Right lung (tissue), 5 donors: Measurements from ENCODE around the gene CD63. TPM values are rescaled to one million over a fixed set of nuclear protein-coding genes. Genes with fewer than 3 reads are reported as not detected.

Experiments
- DNase-seq, 2 donors: peaks; one replicate each; pipeline ENCODE4 v3.0.0-alpha.2; 2013
- polyA plus RNA-seq, 5 donors: library from polyadenylated mRNA; unstranded; fragments of 120-200 nt; gene quantifications; one replicate each; pipeline versions ENCODE4 v1.2.1 to v1.2.3, GENCODE V29; 2013; ENCODE audit warnings: inconsistent platforms in 1 of 5, low replicate concordance in 1 of 5; ENCODE audit not compliant: insufficient read length in 5 of 5, insufficient read depth in 1 of 5

Gene CD63
- polyA plus RNA-seq, 5 donors, result 547 to 835 (median 722) TPM

- DNase-seq, result no peak
Measured at GRCh38 chr12:55707841-55708694, 20.7 kb downstream of the CD63 start, which contains the start of gene ITGA7. ITGA7 (minus strand) TSS chr12:55707904; CDS start chr12:55707682, 222 bp downstream.

DNA sequence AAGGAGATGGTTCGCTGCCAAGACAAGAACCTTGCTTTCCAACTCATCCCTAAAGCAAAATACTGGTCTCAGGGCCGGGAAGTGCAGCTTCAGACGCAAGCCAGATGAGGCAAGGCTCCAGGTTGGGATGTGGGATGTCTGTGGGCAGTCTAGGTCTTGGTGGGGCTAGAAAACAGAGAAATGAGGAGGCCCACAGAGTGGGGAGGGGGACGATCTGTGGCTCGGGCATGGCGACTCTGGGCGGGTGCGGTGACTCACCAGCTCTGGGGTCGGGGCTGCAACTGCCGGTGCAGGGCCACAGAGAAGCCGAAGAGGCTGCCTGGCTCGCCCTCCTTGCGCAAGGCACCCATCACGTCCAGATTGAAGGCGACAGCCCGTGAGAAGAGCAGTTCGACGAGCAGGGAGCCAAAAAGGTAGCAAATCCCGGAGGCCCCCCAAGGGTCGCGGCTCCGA lies 21.6 kb downstream of the CD63 start:
- DNase-seq, result no peak

DNA sequence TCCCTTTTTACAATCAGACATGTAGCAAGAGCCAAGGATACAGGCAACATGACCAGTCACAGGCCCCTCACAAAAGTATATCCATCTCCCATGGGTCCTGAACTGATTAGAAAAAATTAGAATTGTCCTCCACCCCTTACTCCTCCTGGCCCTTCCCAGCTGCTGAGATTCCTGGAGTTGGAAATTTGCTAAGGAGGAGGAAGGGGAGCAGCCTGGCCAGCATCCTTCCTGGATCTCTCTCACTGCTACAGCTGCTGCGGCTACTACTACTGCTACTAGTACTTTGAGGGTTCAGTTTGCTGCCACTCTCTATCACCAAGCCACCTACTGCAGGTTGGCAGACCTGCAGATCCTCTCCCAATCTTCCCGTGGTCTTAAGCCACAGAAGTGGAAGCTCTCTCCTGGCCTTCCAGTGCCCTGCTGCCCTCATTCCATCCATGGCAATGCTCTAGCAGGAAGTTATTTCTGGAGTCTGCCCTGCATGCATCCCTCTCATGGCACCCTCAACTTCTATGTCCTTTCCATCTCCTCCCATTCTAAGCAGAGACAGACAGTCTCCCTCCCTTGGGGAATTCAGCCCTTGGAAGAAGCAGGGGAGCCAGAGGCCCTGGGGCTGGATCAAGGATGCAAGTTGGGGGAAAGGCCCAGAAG lies 22.1 kb downstream of the CD63 start:
- no peak for DNase-seq

DNA sequence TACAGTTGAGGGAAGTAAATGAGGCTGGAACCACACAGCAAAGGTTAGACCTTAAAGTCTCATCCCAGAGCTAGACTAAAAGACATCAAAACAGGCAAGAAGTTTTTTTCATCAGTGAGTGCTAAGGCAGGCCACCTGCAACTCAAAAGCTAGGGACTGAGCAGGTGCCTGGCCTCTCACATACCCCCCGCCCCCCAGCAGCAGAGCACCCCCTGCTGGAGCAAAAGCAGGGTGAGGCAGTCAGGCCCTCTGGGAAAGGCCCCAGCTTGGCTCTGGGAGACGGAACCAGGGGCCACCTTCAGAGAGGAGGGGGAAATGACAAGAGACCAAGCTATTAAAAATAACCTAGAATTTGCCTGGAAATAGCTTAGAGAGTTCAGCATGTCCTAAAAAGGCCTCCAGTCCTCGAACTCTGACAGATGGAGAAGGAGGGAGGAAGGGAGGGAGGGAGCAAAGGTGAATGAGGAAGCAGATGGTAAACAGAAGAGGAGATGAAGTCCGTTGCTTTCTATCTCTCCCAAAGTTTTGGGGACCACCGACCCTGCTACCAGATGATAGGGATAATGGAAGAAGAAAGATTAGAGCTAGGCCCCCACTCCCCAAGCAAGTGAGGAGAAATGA lies 22.9 kb downstream of the CD63 start:
- no peak for DNase-seq

GRCh38 chr12:55704824-55705718 lies 23.7 kb downstream of the CD63 start:
- no peak for DNase-seq

- no peak for DNase-seq
Measured at GRCh38 chr12:55703901-55704761, 24.7 kb downstream of the CD63 start.

- no peak for DNase-seq
Measured at GRCh38 chr12:55703288-55703687, 25.5 kb downstream of the CD63 start.

DNA sequence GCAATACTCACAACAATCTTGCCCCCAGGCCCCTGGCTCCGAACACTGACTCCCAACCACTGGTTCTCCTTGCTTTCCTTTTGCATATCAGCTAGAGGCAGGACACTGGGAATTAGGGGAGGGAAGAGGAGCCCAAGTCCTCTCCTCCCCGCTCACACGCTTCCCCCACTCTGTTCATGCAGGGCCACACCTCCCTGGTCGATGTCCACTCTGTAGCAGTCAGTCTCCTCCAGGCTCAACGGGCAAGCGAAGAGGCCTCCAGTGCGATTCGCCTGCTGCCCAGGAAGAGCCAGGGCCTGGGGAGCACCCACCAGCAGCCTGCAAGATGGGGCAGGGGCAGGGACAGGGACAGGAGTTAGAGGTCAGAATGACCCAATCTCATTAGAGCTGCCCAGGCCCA lies 25.9 kb downstream of the CD63 start:
- no peak for DNase-seq

DNA sequence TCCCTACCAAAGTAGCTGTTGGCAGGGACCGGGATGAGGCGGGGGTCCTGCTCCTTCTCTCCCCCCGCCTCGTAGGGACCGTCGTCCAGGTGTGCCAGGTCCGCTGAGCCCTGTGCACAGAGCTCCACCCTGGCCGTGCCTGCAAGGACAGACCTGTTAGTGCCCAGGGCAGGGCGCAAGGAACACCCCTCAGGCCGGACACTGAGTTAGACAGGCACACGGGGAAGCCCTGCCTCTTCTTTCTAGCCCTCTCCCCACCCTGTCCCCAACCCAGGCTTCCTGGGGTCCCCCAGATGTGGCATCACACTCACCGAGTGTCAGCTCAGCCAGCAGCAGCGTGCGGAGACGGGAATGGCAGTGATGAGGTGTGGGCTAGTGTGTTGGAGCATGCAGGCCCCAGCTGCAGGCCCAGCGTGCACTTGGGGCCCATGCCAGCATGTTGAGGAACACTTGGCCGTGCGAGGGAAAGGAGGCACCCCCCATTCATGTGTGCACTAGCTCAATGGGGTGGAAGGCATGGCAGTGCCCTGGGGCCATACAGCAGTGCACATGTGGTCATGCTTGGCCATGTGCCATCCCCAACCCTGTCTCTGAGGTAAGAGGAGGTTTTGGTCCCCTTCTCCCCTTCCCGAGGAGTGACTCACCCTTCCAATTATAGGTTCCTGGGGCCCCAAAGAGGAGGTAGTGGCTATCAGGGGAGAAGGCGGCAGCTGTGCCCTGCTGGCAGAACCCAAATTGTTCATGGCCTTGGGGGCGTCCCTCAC lies 28.4 kb downstream of the CD63 start:
- no peak for DNase-seq

- no peak for DNase-seq
Measured at GRCh38 chr12:55699471-55700055, 29.2 kb downstream of the CD63 start.

GRCh38 chr12:55698965-55699364 lies 29.8 kb downstream of the CD63 start:
- no peak for DNase-seq

- no peak for DNase-seq
Measured at GRCh38 chr12:55698241-55698955, 30.4 kb downstream of the CD63 start.

DNA sequence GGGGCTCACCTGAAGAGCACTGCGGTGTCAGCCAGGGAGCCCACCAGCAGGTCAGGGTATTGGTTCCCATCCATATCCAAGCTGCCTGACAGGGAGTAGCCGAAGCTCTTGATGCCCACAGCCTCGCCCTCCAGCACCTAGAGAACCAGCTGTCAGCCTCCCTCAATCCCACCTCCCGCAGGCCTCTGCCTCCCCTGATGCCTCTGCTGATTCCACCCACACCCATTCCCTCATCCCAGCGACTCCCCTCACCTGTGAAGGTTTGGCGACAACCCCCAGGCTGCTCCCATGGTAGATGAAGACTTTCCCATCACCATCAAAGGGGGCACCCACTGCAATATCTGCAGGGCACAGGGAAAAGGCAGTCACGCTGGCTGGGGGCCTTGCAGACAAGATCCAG lies 31.1 kb downstream of the CD63 start:
- no peak for DNase-seq

DNA sequence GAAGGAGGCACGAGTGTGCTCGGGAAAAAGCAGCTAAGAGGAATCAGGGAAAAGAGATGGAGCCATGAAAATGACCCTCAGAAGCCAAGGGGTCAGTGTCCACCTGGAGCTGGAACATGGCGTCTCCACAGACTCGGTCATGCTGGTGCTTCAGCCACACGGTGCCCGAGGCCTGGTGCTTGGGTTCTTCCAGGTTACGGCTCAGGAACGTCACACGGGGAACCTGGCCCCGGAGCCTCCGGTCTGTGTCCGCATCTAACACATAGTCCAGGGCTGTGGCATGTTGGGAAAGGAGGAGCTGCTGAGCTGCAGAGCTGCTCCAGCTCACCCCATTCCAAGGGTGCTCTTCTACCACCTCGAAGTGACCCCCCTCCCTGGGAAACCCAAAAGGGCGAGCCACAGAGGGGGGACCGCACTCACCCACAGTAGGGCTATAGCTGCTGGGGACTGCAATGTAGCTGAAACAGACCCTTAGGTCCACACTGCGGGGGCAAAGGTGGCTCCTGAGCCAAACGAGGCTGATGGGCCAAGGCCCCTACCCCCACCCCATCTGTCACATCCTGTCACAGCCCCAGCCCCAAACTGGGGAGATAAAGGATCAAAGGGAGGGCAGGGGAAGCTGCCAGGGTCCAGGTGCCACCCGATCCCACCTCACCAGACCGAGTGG lies 31.9 kb downstream of the CD63 start:
- DNase-seq, result no peak

DNA sequence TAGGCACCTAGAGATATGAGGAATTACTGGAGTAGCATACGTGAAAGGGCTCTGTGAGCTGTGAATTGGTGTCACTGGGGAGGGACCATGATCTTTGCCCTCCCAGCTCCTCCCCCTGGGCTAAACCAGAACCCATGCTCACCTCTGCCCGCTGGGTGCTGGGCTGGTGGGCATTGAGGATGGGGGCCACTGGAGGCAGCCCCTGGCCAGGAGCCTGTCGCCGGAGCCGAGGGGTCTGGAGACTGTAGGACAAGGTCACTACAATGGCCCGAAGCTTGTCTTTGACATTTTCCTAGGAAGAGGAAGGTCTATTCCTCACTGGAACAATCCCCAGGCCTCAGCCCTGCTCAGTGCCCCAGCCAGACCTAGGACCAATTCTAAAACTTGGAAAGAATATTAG lies 32.7 kb downstream of the CD63 start:
- no peak for DNase-seq

GRCh38 chr12:55695349-55695748 lies 33.5 kb downstream of the CD63 start:
- no peak for DNase-seq

DNA sequence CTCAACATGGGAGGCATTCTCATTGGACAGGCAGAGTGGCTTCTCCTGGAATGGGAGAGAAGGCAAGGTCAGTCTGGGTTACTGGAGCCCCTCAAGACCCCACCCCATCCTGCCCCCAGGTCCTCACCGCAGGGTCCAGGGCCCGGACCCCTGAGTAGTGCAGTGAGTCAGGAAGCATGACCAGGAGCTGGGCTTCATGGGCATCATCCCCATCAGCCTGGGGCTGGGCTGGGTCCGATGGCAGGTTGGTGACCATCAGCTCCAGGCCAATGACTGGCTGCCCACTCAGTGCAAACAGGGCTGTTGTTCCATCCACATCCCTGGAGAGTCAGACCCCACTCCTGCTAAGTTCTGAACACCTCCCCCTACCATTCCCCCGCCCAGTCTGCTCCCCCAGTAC lies 34.2 kb downstream of the CD63 start:
- no peak for DNase-seq

DNA sequence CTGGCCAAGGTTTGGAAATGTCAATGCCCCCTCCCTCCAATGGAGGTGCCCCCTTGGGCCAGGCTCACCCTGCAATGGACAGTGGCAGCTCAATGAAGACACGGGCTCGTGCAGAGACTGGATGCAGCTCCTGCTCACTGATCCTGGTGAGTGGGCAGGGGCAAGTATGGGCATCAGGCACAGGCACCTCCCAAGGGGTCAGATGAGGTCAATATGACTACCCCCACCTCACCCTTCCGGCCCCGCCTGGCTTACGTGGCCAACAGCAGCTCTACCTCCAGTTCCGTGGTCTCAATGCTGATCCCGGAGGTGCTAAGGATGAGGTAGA lies 34.7 kb downstream of the CD63 start:
- DNase-seq, result no peak
